EL (cell line): ENCODE results near the gene SLC10A1.

Experiments used
- DNase-seq: peaks from one replicate; pipeline ENCODE4 v3.0.0-alpha.2; 2016

The SLC10A1 gene

DNA sequence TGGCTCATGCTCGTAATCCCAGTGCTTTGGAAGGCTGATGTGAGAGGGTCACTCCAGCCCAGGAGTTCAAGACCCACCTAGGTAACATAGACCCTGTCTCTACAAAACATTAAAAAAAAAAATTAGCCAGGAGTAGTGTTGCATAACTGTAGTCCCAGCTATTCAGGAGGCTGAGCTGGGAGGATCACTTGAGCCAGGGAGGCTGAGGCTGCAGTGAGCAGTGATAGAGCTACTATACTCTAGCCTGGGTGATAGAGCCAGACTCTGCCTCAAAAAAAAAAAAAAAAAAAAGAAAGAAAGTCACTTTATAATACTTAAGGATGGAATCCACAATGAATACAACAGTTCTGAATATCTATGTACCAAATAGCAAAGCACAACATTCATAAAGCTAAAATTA is 10.2 kb upstream of the SLC10A1 start:
- no peak for DNase-seq

DNA sequence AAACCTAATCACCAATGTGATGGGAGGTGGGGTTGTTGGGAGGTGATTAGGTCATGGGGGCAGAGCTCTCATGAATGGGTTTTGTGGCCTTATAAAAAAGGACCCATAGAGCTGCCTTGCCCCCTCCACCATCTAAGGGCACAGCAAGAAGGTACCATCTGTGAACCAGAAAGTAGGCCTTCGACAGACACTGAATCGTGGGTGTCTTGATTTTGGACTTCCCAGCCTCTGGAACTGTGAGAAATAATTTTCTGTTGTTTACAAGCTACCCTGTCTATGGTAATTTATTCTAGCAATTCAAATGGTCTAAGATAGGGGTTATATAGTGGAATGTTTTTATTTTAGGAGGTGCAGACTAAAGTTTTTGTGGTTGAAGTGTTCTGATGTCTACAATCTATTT is 7.9 kb upstream of the SLC10A1 start:
- DNase-seq, result no peak

GRCh38 chr14:69803753-69804152 is 6.7 kb upstream of the SLC10A1 start:
- DNase-seq, result no peak

DNA sequence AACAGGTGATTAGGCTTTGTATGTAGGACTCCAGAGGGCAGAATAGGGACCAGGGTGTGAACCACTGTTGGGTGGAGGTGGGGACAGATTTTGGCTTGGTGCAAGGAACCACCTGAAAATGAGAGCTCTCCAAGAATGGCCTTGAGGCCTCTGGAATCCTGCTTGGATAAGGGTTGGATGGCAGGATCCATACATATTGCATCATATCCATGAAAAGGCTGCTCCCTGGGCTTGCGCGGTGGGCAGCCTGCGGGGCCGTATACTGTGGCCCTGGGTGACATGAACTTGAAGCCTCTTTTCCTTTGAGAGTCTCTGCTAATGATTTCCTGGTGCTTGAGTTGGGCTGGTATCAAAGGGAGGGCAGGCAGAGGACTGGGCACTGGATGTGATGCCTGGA is 1.3 kb upstream of the SLC10A1 start:
- no peak for DNase-seq

DNA sequence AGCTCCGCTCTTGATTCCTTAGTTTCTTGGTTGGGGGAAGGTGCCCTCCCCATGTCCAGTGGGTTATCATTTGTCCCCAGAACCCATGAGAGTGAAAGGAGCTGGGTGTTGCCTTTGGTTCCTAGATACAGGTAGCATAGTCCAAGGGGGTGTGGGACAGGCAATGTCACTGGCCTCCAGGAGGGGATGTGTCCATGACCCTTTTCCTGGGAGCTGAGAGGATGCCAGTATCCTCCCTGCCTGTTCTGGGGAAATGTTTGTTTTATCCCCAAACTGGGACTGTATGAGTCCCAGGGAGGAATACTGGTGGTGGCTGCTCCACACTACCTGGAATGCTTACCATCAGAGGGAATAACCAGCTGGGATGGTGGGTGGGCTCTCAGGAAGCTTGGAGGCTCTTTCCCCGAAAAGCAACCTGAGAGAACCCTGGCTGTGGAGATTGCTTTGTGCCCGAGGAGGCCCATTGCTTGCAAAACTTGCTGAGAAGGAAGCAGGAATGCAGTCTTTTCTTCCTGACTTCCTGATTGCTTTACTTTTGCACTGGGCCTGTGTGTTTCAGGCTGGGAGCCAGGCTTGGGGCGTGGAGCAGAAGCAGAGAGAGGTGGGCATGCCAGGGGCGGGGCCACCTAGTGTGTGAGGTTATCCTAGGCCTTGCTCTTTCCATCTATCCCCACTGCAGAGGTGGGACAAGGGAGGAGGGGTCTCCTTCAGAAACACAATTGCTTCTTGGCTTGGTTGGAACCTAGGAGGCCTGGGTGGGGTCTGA is 715 bp upstream of the SLC10A1 start:
- DNase-seq, result no peak

GRCh38 chr14:69795691-69796090 is 1.4 kb downstream of the SLC10A1 start:
- DNase-seq, result no peak

GRCh38 chr14:69794791-69795190 is 2.2 kb downstream of the SLC10A1 start:
- no peak for DNase-seq

GRCh38 chr14:69792887-69793421 is 4.1 kb downstream of the SLC10A1 start:
- DNase-seq, result no peak

DNA sequence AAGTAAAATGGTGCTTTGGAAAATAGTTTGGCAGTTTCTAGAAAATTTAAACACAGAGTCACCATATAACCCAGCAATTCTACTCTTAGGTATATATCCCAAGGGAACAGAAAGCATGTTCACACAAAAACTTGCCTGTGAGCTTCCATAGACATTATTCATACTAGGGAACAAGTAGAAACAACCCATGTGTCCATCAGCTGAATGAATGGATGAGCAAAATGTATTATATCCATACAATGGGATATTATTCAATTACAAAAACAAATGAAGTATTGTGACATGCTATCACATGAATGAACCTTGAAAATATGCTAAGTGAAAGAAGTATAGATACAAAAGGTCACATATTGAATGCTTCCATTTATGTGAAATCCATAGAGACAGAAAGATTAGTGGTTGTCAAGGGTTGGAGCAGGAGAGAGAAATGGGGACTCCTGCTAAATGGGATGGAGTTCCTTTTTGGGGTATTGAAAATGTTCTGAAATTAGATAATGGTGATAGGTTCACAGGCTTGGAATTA is 7.9 kb downstream of the SLC10A1 start:
- DNase-seq, result no peak

DNA sequence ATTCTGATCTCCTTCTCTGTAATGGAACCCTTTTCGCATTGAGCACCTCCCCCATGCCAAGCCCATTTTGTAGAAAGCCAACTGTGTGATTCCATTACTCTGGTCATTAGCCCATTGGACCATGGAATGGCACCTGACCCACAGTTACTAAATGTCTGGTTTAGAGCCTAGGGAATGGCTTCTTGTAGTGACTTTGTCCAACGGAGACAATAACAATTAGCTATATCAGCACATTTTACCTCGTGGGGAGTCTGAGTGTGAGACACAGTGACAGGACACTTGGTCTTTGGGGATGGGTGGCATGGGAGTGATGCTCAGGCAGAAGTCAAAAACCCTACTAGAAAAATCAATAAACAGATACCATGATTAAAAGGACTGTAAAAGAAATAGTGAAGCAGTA is 10.4 kb downstream of the SLC10A1 start:
- no peak for DNase-seq

GRCh38 chr14:69784942-69785341 is 12.1 kb downstream of the SLC10A1 start:
- DNase-seq, result no peak

DNA sequence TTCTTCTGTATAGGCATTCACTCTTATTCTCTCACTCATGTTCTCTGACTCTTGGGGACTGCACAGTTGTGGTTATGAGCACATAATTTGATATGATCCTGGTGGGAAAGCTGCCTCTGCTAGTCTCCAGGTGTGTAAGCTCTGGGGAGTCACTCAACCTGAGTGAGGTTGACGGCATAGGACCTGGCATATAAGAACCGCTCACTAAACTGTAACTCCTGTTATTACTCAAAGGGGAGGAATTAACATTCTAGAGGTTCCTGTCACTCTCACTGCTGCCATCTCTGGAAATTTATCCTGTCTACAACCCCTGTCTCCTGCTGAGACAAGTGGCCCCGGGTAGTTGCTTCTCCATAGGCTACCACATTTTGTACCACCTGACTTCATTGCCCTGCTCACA is 16.1 kb downstream of the SLC10A1 start:
- DNase-seq, result no peak

DNA sequence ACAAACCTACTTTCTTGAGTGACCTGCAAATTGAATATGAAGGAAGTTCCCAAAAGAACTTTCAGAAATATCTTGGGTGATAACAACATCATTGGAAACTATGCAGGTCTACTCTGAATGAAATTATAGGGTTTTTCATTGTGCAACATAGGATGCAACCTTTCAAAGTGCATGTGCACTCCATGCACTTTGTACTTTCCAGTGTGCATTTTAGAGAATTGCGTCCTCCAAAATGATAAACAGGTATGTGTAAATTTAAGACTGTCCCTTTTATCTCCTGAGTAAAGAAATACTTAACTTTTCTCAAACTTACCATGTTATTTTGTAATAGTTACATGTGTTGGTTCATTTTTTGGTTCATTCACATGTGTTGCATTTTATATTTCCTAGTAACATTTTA is 16.9 kb downstream of the SLC10A1 start:
- no peak for DNase-seq

GRCh38 chr14:69779088-69779487 is 18.0 kb downstream of the SLC10A1 start:
- no peak for DNase-seq

DNA sequence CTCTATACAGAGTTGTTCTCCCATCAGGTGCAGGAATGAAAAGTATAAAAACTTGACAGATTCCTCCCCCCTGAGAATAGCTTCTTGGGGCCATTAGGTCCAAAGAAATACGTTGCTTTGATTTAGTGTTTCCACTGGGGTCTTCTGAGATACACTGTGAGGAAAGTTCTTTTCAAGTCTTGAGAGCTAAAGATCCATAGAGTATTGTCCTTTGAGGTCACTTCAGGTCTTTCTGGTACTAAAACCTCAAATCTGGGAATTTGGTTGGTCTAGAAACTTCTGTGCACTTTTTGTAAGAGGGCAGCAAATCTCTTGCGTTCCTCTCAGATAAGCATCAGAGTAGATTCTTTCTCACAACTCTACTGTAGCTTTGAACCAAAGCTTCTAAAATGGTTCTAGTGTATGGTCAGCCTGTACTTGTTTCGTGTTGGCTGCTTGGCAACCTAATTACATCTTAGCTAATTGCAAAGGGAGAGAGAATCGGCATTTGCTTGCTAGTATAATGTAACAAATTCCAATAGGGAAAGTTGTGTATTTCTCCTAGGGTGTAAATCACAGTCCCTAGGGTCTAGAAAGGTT is 20.1 kb downstream of the SLC10A1 start:
- DNase-seq, result no peak

GRCh38 chr14:69775012-69775411 is 22.0 kb downstream of the SLC10A1 start:
- no peak for DNase-seq

DNA sequence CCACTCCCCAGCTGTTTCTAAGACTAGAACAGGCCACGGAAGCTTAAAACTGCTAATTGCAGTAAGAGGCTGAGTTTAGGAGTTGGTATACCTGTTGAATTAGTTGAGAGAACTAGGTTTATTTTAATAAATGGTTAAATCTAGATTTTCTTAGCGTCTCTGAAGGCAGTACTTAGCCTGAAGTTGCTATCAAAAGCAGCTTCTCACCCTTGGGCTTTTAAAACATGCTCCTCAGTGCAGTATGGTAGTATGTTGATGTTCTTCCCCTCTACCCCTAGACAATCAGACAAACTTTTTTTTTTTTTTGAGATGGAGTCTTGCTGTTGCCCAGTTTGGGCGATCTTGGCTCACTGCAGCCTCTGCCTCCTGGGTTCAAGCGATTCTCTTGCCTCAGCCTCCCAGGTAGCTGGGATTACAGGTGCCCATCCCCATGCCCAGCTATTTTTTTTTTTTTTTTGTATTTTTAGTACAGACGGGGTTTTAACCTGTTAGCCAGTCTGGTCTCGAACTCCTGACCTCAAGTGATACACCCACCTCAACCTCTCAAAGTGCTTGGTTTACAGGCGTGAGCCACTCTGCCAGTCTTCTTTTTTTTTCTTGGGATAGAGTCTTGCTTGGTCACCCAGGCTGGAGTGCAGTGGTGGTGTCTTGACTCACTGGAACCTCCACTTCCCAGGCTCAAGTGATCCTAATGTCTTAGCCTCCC is 23.3 kb downstream of the SLC10A1 start:
- no peak for DNase-seq

DNA sequence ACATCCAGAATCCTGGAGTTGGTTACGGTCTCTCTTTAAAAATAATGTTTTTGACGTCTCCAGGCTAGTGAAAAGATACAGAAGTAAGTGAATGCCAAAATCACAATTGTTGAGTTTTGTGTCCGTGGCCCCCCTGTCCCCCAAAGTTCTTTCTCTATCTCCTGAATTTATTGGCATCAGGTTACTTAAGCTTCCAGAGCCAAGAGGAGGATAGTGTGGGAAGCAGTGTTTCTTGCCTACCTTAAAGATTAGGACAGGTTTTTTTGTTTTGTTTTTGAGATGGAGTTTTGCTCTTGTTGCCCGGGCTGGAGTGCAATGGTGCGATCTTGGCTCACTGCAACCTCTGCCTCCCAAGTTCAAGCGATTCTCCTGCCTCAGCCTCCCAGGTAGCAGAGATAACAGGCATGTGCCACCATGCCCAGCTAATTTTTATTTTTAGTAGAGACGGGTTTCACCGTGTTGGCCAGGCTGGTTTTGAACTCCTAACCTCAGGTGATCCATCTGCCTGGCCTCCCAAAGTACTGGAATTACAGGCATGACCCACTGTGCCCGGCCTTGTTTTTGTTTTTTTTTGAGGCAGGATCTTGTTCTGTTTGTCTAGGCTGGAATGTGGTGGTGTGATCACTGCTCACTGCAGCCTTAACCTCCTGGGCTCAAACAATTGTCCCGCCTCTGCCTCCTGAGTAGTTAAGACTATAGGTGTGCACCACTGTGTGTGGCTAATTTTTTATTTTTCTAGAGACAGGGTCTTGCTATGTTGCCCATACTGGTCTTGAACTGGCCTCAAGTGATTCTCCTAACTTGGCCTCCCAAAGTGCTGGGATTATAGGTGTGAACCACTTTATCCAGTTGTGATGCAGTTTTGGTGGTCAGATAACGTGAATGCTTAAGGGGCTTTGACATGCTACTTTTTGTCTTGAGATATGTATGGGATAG is 24.7 kb downstream of the SLC10A1 start:
- no peak for DNase-seq

DNA sequence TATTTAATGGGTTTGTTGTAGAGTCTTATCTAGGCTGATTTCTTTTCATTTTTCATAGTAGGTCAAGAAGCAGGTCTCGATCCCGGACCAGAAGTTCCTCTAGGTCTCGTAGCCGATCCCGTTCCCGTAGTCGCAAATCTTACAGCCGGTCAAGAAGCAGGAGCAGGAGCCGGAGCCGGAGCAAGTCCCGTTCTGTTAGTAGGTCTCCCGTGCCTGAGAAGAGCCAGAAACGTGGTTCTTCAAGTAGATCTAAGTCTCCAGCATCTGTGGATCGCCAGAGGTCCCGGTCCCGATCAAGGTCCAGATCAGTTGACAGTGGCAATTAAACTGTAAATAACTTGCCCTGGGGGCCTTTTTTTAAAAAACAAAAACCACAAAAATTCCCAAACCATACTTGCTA is 25.9 kb downstream of the SLC10A1 start:
- no peak for DNase-seq

DNA sequence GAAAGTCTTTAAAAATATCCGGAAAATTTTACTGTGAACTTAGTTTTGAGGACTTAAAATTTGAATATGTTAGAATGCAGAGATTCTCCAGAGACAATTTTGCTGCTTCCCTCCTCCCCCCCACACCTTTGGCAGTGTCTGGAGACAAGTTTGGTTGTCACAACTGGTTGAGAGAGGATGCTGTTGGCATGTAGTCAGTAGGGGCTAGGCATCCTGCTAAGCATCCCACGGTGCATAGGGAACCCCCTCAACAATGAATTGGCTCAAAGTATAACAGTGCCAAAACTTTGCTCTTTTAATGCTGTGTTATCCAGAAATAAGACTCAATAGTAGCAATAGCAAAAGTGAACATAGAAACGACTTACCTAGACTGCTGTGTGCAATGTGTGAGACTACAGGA is 26.5 kb downstream of the SLC10A1 start:
- DNase-seq, result no peak

GRCh38 chr14:69769623-69770022 is 27.4 kb downstream of the SLC10A1 start:
- no peak for DNase-seq

DNA sequence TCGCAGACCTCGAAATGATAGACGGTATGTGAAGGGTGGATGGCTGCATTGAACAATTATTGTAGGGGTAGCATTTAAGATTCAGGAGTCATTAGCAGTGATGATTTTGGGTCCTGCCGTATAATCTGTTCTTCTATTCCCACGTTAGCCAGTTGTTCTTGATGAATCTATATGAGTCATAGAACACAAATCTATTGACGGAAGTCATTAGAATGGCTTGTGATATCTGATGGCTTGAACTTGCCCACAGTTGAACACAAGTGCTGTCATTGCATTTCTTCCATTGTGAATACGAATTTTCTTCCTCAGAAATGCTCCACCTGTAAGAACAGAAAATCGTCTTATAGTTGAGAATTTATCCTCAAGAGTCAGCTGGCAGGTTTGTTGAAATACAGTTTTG is 28.2 kb downstream of the SLC10A1 start:
- no peak for DNase-seq
